ENCODE results near the gene EXOC4. TPM values are rescaled to one million over a fixed set of nuclear protein-coding genes. Genes with fewer than 3 reads are reported as not detected.
"Not testable (repeated sequence)": the region's sequence is repeated elsewhere in the genome, so short reads cannot be mapped to it uniquely, and the experiment has no call there.

The EXOC4 gene
- total and polyA plus RNA-seq, 2 experiments from 2014 or later, result 23.9 to 51.7 TPM

DNA sequence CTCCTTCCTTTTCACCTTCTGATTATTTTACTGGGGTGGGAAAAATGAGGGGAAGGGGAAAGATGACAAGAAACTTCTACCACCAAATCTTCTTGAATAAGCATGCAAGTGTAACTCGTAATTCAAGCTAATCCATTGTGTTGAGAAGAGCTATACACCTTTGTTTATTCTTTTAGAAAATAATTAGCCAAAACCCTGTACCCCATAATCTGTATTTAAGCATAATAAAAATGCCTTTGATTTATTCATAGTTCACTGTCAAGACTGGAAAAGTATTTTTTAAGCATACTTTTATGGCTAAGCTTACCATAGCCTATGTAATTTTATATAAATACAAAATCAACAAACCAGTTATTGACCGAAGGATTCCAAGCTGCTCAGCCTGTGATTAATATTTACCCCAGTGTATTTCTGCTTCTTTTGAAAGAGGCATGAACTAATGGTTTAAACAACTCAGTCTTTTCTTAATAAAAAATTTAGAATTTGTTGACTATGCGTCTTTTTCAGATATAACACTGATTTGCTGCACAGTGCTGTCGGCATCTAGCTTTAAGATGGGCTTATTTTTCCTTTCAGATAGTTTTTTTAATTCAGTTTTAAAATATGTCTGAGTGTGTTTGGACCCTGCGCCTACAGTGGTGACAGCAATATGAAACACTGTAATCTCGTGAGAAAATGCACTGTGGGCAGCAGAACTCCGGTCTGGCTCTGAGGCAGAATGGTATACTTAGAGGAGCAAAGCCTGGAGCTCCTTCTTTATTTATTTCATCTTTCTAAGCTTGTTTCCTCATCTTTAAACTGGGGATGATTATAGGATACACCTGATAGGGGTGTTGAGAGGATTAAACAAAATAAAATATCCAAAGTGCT lies 635.4 kb downstream of the EXOC4 start:
- no peak for DNase-seq
- Histone ChIP-seq H3K27me3 (replicated peaks; ENCODE audit: insufficient read depth) (no peaks in the 10 kb centered on the region), H4K20me1 (ENCODE audit: insufficient read depth) (no peaks in the 10 kb centered on the region), H3K79me2 (ENCODE audit: insufficient read depth) (no peaks in the 10 kb centered on the region), H3K4me1 (ENCODE audit: insufficient read depth) (peaks cover 6% of the 10 kb centered on the region; the same call in 1 of the 2 replicates), H3K9ac (no peak overlapping the region), H3K4me2 (ENCODE audit: unreplicated experiment) (no peak overlapping the region), H3K9me2 (ENCODE audit: insufficient read depth) (no peaks in the 10 kb centered on the region), H3K36me3 (ENCODE audit: low read depth) (no peaks in the 10 kb centered on the region), H3K4me3 (no peak overlapping the region), H3K27ac (no peak overlapping the region), H3K9me3 (ENCODE audit: low read depth) (no peaks in the 10 kb centered on the region), H3F3A (ENCODE audit: insufficient read depth) (0 out of 2 replicates have a peak, but pooled peaks cover 9% of the 10 kb centered on the region), H2AFZ (no peak overlapping the region)
- WGBS, 2 experiments (ENCODE audit: low coverage in 1 of 2, low lambda C conversion rate in 2 of 2, missing lambda C conversion rate in 2 of 2), result 88 to 91% methylated on average over 7 of the region's 7 CpGs
- TF ChIP-seq EZH2phosphoT487 (IDR thresholded peaks at IDR 0.05; ENCODE audit: insufficient read depth, low read depth), result no peak
- TF ChIP-seq EZH2 (IDR thresholded peaks at IDR 0.05; ENCODE audit: insufficient read depth, poor library complexity, severe bottlenecking), result no peak
- in situ Hi-C loops (cut with MboI), result no loop called here

DNA sequence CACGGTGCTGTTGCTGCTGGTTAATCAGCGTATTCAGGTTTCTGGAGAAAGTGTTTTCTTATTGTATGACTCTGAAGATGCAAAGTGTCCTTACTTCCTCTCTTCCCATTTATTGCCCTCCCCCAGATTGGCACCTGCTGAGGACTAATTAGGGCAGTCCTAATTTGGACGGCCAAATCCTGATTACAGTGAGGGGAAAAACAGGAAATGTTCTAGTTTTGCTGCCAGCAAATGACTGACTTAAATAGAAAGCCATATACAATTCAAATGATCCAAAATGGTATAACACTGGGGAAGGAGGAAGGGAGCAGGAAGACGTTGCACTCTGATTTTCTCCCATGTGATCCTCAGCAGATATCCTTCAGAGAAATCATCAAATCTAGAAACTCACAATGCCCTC lies 651.9 kb downstream of the EXOC4 start:
- no peaks in the 10 kb centered on the region for H3K9me3 ChIP-seq (ENCODE audit: low read depth)
- no peaks in the 10 kb centered on the region for H3K36me3 ChIP-seq (ENCODE audit: low read depth)
- no peak overlapping the region for H2AFZ ChIP-seq
- in situ Hi-C loops (cut with MboI), result no loop called here
- no peak for TF ChIP-seq EZH2 (IDR thresholded peaks at IDR 0.05; ENCODE audit: insufficient read depth, poor library complexity, severe bottlenecking)
- TF ChIP-seq EZH2phosphoT487 (IDR thresholded peaks at IDR 0.05; ENCODE audit: insufficient read depth, low read depth), result no peak
- H3K4me2 ChIP-seq (ENCODE audit: unreplicated experiment), result no peak overlapping the region
- H3F3A ChIP-seq (ENCODE audit: insufficient read depth), result no peaks in the 10 kb centered on the region
- no peaks in the 10 kb centered on the region for H4K20me1 ChIP-seq (ENCODE audit: insufficient read depth)
- H3K27me3 ChIP-seq (replicated peaks; ENCODE audit: insufficient read depth), result no peaks in the 10 kb centered on the region
- H3K4me1 ChIP-seq (ENCODE audit: insufficient read depth), result no peaks in the 10 kb centered on the region
- DNase-seq, result no peak
- H3K4me3 ChIP-seq, result no peak overlapping the region
- no peaks in the 10 kb centered on the region for H3K9me2 ChIP-seq (ENCODE audit: insufficient read depth)
- WGBS, 2 experiments (ENCODE audit: low coverage in 1 of 2, low lambda C conversion rate in 2 of 2, missing lambda C conversion rate in 2 of 2), result 49 to 50% methylated on average over 4 of the region's 4 CpGs
- no peak overlapping the region for H3K9ac ChIP-seq
- H3K79me2 ChIP-seq (ENCODE audit: insufficient read depth), result no peaks in the 10 kb centered on the region
- no peak overlapping the region for H3K27ac ChIP-seq

GRCh38 chr7:133906553-133906952 lies 653.7 kb downstream of the EXOC4 start:
- H3K4me3 ChIP-seq; H4K20me1 ChIP-seq (ENCODE audit: insufficient read depth); H3K9me2 ChIP-seq (ENCODE audit: insufficient read depth); DNase-seq; in situ Hi-C loops (cut with MboI); H3K36me3 ChIP-seq (ENCODE audit: low read depth); H3K27ac ChIP-seq; H2AFZ ChIP-seq; H3K27me3 ChIP-seq (replicated peaks; ENCODE audit: insufficient read depth); H3K9ac ChIP-seq; H3K4me1 ChIP-seq (ENCODE audit: insufficient read depth); H3K9me3 ChIP-seq (ENCODE audit: low read depth); H3K79me2 ChIP-seq (ENCODE audit: insufficient read depth); H3K4me2 ChIP-seq (ENCODE audit: unreplicated experiment); H3F3A ChIP-seq (ENCODE audit: insufficient read depth): not testable (repeated sequence)
- 92 to 94% methylated on average over 18 of the region's 18 CpGs for WGBS, 2 experiments (ENCODE audit: low coverage in 1 of 2, low lambda C conversion rate in 2 of 2, missing lambda C conversion rate in 2 of 2)

- Histone ChIP-seq H3K79me2 (ENCODE audit: insufficient read depth) (no peaks in the 10 kb centered on the region), H3K27me3 (replicated peaks; ENCODE audit: insufficient read depth) (no peaks in the 10 kb centered on the region), H3K4me2 (ENCODE audit: unreplicated experiment) (no peak overlapping the region), H3K4me1 (ENCODE audit: insufficient read depth) (peaks cover 7% of the 10 kb centered on the region), H3K9me2 (ENCODE audit: insufficient read depth) (no peaks in the 10 kb centered on the region; the same call in 1 of the 2 replicates), H3F3A (ENCODE audit: insufficient read depth) (peaks cover 17% of the 10 kb centered on the region; the same call in 1 of the 2 replicates), H3K36me3 (ENCODE audit: low read depth) (no peaks in the 10 kb centered on the region), H3K9me3 (ENCODE audit: low read depth) (no peaks in the 10 kb centered on the region), H3K27ac (no peak overlapping the region), H3K9ac (no peak overlapping the region), H4K20me1 (ENCODE audit: insufficient read depth) (no peaks in the 10 kb centered on the region), H2AFZ (no peak overlapping the region), H3K4me3 (no peak overlapping the region)
- in situ Hi-C loops (cut with MboI), result no loop called here
- TF ChIP-seq EZH2phosphoT487 (IDR thresholded peaks at IDR 0.05; ENCODE audit: insufficient read depth, low read depth) (no peak), EZH2 (IDR thresholded peaks at IDR 0.05; ENCODE audit: insufficient read depth, poor library complexity, severe bottlenecking) (no peak)
- no peak for DNase-seq
- 96 to 98% methylated on average over 4 of the region's 4 CpGs for WGBS, 2 experiments (ENCODE audit: low coverage in 1 of 2, low lambda C conversion rate in 2 of 2, missing lambda C conversion rate in 2 of 2)
Observed at GRCh38 chr7:133910761-133911160, 657.9 kb downstream of the EXOC4 start.
